HG02763 (cell line): ENCODE measurements around the gene FOXN3.
A peak's percentile ranks its signal among the peaks of the same experiment; 100 is the strongest.

ENCODE experiments used
- ATAC-seq: cut with Tn5 transposase; IDR thresholded peaks from one replicate; pipeline ENCODE4 v1.9.1; 2021; ENCODE audit warnings: mild to moderate bottlenecking, moderate library complexity; ENCODE audit not compliant: unreplicated experiment

The FOXN3 gene

DNA sequence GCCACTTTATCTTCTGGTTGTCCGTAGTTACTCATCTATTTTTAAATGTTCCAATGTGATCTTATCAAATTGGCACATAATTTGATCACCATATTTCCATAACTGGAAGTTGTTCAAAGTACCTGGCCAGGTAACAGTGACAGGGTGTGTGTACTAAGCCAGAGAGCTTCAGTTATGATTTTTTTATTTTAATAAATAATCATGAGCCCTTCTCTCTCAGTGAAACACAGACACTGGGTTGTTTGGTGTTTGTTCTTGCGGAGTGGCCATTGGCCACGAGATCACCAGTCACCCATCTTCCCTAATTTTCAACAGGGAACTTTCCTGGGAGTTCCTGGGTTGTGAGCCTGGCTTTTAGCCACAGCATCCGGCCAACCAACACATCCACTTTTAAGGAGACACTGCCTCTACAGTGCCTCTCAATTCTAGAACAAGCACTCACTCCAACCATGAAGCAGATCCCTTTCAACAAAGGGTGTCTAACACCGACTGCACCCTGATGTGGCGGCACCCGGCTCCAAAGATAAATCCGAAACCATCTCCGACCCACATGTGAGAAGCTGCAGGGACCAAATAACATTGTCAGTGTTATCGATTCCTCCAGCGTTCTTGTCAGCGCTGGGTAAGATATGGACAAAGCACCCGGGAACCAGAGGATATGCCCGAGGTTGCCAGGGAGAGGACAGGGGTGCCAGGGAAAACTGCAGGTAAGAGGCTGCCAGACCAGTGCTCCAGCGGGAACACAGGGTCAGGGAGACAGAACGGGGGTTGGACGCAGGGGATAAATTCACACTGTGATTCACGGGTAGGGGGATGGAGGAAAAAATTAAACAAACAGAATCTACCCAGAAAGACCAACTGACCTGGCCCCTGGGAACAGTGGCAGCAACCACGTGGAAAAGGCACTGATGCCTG, 49.9 kb downstream of the FOXN3 start:
- no peak for ATAC-seq

DNA sequence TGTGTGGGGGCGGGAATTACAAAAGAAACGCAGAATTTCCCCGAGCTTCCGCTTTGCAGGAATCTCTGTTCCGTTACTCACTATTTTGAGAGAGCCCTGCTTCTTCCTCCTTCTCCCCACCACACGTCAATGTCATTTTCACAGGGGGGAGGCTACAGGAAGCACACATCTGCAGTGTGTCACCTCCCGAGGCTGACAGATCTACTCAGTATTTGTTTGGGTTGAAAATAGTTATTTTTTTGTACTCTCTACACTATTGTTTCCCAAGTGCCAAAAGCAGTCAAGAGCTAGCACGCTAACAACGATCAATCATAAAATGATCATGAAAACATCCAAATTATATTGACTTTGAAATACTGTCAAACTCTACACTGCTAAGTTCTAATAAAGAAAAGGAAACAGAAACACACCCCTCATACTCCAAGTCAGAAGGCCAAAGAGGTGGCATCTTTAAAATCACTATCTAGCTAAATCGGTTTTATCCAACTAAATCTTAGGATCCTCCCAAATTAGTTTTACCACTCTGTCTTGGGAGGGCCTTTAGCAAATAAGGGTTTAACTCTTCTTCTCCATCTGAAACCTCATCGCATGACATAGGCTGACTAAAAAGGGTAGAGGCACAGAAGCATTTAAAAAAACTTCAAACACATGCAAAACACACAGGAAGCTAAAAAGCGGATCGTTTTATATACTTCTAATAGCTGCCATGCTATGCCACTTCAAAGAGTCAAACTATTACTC, 51.8 kb downstream of the FOXN3 start:
- peak; percentile 92 for ATAC-seq

DNA sequence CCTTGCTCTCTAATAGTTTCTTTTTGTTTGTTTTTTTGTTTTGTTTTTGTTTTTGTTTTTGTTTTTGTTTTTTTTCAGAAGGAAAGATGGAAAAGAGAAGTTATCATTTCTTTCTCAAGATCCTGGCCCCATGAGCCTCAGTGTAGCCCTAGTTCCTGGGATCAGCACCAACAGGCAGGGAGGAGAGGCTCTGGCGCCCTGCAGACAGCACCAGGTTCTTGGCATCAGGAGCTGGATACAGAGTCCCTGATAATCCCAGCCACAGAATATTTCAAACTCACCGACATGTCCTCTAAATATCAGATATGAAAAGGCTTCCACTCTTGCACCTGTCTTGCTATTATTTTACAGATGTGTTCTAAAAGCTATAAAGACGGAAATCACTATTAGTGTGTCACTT, 52.7 kb downstream of the FOXN3 start:
- ATAC-seq = no peak

DNA sequence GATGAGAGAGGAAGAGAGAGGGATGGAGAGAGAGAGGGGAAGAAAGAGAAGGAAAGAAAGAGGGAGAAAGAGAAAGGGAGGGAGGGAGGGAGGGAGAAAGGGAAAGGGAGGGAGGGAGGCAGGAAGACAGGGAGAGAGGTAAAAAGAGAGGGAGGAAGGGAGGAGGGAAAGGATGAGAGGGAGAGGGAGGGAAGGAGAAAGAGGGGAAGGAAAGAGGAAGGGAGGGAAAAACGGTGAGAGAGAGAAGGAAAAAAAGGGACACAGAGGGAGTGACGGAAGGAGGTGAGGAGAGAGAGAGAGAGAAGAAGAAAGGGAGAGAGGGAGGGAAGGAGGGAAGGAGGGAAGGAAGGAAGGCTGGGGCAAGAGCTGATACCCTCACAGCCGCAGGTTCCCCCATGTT, 56.8 kb downstream of the FOXN3 start:
- no peak for ATAC-seq

DNA sequence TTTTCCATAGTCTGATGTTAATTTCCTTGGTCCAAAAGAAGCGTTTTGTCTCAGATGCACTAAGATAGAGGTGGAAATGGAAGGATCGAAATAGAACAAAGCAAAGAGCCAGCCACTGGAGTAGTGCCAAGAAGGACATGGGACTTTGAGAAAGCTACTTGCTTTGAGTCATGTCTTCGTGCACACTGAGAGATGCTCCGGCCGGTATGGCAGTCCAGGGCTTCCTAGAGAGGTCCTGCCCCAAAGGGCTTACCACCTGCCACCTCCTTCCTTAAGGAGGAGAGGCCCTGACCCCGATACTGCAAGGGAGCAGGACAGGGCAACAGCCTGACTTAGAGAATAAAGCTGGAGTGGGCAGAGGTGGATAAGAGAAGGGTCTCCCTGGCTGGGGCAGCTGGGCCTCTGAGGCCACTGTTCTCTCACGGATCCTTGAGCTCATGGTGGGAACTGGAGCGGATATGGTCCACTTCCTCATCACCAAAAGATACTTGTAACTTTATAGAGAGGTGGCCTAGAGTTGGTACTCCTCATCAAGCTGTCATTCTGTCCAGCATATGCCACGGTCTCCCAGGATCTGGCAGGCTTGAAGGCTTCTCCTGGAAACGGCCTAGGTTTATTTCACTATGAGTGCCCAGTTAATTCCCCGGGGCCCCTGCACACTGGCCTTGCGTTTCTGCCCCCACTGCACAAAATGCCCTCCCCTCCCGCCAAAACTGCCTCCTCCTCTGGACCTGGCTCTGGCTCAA, 57.4 kb downstream of the FOXN3 start:
- ATAC-seq = no peak

DNA sequence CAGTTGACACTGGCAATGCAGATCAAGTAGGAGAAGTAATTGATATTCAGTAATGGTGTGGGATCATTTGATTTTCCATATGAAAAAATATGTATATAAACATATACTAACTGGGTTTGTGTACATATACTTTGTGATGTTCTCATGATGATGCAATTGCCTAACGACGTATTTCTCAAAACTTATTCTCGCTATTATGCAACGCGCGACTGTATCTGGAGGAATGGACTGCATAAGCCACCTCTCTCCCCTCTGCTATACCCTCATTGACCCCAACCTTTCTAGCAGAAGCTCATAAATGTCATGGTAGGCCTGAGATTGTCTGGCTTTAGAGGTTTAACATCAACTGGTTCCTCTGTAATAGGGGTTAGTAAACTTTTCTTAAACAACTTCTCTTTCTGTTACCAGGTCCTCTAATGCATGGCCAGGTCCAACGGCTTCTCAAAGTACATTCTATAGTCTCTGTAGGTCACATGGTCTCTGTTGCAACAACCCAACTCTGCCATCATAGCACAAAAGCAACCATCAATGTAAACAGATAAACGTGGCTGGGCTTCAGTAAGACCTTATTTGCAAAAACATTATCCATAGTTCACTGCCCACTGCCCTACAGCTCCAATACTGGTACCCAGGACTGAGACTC, 59.3 kb downstream of the FOXN3 start:
- no peak for ATAC-seq

DNA sequence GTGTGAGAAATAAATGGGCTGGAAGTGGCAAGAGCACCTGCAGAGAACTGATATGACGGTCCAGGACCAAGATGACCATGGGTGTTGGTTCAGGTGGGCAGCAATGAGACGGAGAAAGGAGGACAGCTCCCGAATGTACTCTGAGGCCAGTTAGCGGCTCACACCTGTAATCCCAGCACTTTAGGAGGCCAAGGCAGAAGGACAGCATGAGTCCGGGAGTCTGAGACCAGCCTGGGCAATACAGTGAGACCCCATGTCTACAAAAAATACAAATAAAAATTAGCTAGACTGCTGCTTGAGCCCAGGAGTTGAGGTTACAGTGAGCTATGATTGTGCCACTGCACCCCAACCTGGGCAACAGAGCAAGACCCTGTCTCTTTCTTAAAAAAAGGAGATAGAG, 60.1 kb downstream of the FOXN3 start:
- ATAC-seq = no peak

DNA sequence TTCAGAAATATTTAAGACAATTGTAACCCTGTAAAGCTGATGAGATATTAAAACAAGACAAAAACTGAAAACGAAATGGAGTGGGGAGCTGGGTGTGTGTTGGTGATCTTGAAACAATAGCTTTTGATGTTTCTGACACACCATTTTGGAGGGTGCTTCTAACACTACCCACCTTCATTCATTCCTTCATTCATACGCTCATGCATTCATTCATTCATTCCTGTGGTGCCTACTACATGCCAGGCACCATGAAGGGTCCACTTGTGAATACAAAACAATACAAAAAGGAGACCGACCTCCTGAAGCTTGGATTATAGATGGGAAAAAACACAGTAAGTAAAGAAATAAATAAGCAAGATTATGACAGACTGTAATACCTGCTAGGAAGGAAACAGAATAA, 60.5 kb downstream of the FOXN3 start:
- no peak for ATAC-seq

DNA sequence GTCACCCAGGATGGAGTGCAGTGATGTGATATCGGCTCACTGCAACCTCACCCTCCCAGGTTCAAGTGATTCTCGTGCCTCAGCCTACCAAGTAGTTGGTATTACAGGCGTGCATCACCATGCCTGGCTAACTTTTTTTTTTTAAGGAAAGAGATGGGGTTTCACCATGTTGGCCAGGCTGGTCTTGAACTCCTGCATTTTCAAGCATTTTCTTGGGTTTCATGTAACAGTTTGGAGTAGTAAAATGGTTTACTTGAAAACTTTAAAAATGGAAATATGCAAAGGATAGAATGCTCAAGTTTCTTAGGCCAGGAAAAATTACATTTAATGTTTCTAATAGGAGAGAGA, 63.3 kb downstream of the FOXN3 start:
- no peak for ATAC-seq

DNA sequence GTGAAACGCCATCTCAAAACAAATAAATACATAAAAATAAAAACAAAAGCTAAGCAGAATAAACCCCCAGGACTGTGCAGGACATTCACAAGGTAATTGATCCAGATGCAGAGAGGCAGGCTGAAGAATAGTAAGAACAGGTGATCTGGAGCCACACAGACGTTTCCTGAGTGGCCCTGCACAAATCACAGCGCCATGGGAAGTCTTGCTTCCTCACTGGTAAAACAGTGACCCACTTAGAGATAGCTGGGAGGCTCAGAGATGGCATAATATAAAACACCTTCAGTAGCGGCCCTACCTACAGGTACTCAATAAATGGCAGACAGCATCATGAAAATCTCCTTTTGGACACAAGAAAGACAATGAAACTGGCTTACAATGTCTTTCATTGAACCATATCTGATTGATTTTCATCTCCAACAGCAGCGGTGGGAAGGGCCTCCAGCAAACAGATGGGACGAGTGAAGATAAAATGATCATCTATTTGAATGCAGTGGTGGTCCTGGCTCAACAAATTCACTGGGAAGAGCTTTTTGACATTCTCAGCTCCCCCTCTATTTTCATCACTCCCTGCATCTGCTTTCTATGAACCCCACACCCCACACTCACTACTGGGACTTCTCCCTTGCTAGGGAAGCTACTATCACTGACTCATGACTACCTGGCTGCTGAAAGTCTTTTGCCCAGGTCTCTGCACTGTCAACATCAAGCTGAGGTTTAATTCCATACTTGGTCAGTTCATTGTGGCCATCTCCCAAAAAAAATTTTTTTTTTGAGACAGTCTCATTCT, 63.9 kb downstream of the FOXN3 start:
- ATAC-seq = no peak

DNA sequence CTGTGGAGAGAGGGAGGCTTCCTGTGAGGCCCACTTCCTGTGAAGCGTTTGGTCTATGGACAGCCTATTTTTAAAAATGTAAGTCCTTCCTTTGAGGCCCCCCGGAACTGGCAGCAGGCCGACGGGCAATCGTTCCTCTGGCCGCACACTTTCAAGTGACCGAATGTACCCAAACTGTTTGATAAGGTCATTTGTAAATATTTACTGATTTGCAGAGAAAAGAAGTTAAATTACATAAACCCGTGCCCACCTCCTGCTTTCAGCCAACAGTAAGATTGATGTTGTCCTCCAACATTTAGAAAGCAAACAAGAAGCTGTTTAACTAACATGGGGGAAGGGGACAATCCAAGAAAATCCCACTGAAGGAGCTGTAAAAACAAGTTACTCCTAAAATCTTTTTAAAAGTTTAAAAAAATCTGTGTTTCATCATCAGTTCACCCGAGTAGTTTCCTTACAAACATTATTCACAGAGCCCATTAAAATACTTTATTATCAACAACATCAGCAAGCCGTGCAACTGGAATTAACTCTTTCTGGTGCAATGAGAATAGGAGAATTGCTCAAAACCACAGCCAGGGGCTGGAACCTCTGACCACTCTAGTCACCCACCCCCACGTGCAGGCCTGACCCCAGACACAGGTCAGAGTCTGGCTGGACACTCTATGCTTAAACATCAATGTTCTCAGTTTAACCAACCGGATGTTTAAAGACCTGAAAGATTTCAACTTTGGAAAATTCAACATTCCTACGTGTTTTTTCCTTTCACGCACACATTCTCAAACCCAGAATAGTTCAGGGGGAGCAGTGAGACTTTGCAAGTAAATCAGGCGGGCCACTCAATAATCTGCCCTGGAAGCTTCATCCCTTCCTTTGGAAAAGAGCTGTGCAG, 65.3 kb downstream of the FOXN3 start:
- ATAC-seq = no peak

DNA sequence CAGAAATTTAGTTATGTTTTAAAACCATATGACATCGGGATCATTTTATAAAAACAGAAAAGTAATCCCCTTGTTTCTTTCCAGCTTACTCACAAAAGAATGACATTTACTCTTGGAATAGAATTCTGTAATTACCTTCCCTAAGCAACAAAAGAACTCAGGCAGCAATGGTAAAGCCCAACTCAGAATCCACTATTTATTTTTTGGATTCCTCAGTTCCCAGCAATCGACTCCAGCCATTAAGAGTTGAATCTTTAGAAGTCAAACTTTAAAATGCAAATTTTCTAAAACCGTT, 65.9 kb downstream of the FOXN3 start:
- ATAC-seq = no peak

DNA sequence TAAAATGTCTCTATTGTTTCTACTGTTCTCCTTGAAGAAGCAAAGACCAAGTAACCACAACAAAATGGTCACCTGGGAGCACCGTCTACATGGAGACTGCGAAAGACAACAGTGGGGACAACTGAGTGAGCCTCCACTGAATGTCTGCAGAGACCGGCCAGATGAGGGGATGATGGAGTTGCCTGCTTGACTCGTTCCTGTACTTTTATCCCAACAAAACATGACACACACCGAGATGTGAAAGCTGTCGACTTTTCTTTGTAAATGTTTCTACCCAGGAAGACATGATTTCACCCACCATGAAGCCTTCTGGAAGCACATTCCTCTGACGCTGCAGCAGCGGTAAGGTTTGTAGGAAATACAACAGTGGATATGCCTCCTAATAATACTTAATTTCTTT, 66.9 kb downstream of the FOXN3 start:
- no peak for ATAC-seq

DNA sequence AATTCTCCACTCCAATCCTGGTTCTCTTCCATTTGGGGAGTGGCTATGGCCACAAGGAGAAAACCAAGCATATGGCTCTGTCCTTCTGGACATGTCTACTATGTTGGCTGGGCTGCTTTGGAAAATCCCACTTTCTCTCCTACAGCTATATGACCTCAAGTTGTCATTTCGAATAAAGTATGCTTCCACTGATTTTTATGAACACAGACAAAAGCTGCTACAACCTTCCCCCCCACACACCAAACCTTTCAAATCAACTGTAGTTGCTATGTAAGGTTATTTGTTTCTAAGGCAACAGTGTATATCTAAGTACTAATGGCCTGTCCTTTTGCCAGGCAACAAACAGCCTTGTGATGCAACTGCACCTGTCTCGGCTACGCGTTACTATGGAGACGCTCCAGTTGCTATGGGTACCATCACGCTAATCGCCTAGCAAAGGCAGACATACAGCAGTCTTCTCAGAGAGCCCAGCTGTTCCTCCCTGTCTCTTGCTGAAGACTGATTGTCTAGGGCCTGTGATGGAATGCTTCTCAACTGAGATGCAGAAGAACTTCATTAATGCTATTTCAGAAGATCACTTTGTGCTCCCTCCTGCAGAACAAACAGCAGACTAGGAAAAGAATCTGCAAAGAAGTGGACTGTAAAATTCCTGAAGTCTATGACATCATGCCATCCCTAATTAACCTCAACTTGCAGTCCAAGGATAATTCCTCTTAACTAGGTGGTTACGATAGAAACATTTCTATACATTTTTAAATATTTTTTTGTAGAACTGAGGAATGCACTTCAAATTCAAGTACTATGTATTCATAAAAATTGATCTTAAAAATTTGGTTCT, 67.6 kb downstream of the FOXN3 start:
- ATAC-seq = no peak

DNA sequence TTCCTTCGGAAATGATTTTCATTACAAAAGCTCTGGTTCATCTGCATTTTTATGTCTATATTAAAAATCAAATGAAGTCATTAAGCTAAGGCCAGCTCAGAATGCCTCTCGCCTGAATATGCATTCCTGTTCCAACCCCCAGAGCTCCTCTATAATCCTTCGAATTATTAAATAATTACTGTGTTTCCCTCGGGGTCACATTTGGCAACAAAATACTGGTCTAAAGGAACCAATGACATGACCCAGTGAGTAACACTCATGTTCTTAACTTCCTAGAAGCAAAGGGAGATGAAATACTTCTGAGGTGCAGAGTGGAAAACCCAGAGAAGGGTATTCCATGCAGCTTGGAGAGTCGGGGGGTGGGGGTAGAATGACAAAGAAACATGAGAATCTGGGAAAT, 68.3 kb downstream of the FOXN3 start:
- no peak for ATAC-seq

DNA sequence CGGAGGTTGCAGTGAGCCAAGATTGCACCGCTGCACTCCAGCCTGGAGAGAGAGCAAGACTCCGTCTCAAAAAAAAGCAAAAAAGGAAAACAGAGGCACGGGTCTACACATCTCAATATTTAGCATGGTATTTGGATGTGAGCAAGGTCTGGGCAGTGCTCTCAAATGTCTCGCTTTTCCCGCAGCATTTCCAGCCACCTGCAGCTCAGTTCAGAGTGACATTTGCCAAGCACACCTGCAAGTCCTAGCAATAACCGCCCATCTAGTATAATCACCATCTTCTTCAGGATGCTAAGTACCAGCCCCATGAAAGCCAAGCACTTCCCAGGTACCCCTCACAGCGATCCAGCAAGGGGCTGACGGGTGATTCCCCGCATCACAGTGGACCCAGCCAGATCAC, 69.1 kb downstream of the FOXN3 start:
- ATAC-seq = no peak

DNA sequence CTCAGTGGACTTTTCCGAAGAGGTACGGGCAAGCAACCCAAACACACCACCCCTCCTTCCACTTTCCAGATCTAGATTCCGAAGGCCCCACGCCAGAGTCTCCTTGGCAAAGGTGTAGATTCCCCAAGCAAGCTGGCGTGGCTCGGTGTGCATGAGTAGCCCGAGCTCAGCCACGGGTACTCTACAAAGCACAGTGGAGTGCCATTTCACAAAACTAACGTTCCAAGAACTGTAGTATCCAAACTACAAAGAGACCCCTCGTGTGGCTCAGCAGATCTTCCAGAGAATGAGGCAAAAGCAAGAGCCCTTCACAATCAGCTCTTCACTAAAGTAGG, 72.1 kb downstream of the FOXN3 start:
- ATAC-seq = no peak

DNA sequence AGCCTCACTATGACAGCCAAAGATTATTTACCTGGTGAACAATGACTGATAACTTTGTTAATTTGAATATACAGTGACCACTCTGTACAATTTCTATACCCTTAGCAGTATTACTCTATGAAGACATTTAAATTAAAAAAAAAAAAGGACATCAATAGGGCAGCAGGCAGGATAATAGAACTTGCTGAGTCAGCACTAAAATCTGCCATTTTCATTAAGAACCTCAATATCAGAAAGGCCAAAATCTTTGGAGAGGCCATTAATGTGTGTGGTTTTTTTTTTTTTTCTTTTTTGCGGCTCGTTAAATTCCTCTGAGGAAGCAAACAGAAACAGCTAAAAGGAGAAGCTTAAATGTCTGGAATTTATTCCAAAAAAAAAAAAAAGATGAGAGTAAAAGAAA, 73.7 kb downstream of the FOXN3 start:
- ATAC-seq = no peak

DNA sequence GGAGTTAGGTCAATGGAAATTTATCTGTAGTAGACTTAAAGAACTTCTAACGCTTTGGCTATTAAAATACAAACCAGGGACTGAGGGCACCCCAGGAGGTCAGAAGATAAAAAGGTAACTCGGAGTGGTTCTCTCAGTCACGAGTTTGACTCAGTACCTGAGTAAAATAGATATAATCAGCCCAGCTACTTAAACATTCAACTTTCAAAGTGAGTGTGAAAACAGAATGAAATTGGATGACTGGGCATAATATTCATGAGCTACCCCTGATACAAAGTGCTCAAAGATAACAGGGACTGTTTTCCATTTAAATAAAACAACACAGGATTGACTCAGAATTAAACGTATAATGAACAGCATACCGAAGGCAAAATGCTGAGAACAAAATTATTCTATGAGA, 75.0 kb downstream of the FOXN3 start:
- ATAC-seq = no peak
